NCI-H187 (cell line): ENCODE results near the gene CGB8.
"Not testable (repeated sequence)": the region's sequence is repeated elsewhere in the genome, so short reads cannot be mapped to it uniquely, and the experiment has no call there.

ENCODE experiments used
- DNase-seq, 2 experiments: peaks; one replicate each; lab custom pipeline; 2025; lab: John Stamatoyannopoulos, UW

The CGB8 gene

GRCh38 chr19:49064768-49065611 lies 16.1 kb upstream of the CGB8 start, which contains the start of gene NTF4:
TSS of gene NTF4 (minus strand) at chr19:49064818. CDS start at chr19:49061997, 2,821 bp downstream.
- DNase-seq, result no peak

GRCh38 chr19:49064029-49064629 lies 15.2 kb upstream of the CGB8 start:
- DNase-seq, result no peak

DNA sequence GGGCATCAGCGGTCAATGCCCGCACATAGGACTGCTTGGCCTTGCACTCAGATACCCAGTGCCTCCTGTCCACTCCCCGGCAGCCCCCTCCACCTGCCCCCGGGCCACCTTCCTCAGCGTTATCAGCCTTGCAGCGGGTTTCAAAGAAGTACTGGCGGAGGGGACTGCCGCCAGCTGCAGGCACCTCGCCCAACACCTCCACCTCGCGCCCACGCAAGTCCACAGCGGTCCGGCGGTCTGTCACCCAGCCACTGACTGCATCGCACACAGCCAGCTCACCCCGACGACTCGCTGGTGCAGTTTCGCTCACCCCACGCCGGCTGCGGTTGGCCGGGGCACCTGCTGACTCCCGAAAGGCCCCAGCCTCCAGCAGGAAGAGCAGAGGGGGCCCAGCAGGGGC lies 12.5 kb upstream of the CGB8 start:
- no peak for DNase-seq

- DNase-seq, result no peak
These were observed 12.1 kb upstream of the CGB8 start for GRCh38 chr19:49061000-49061399.

DNA sequence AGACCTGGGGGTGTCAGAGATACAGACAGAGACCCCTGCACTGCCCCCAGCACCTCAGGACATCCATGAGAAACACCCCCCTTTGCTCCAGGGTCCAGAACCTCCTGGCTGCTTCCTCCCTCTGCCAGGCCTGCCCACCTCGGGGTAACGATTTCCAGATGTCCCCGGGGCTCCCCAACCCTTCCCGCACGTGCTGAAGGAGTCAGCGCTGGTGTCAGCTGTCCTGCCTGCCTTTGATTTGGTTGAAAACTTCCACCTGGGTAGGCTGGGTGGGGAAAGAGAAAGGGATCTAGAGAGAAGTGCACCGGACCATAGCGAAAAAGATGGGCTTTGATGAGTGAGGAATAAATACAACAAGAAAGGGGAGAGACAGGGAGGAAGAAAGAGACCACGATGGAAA lies 10.1 kb upstream of the CGB8 start:
- no peak for DNase-seq

DNA sequence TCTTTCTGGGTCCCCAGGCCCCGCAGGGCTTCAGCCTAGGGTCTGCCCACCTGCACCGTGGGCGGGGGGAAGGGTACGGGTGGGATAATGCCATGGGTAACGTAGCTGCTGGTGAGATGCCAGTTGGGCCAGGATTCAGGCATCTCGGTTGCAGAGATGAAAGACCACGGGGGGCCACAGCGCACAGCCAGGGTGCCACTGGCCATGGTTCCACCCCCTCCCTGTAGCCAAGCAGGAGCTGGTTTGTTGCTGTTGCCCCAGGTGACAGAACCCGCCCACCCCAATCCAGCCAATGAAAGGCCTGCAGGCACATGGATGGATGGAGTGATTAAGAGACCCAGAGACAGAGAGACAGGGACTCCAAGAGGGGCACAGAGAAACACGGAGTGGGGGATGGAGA lies 9.7 kb upstream of the CGB8 start:
- DNase-seq, result no peak

GRCh38 chr19:49057636-49058234 lies 8.8 kb upstream of the CGB8 start, which contains the start of gene CGB7:
TSS of gene CGB7 (minus strand) at chr19:49057749. CDS start at chr19:49055375, 2,374 bp downstream.
- no peak for DNase-seq

GRCh38 chr19:49056902-49057596 lies 8.1 kb upstream of the CGB8 start:
- DNase-seq, result not testable (repeated sequence)

DNA sequence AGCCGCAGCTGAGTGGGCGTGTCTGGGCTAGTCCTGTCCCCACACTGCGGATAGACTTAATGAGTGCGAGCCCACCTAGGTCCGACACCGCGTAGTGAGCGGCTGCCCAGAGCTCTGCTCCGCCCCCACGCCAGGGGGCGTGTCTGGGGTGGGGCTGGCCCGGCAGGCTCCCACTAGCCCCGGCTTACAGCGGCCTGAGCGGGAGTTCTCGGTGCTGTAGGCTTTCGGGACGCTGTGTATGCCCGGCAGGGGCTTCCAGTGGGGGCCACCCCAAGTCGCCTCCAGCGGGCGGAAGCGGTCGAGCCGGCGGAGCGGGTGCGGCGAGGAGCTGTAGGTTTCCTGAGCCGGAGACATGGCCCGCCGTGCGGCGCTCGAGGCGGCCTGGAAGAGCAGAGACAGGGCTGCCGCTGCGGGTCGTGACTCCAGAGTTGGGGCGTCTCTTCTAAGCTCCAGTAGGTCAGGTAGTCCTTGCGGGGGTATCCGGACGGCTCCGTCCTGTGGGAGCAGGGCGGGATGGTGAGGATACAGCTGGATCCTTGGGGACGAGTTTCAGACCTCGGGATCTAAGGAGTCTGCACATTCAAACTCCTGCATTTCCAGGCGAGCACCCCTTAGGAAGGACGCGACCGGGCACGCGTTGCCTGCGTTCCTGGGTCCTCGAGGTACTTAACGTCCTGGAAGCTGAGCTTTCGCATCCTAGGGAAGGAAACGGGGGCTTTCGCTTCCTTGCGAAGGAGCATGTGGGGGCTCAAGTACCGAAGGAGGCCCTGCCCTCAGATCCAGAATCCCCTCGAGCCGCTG lies 7.4 kb upstream of the CGB8 start:
- DNase-seq, result peak in 1 of 2 experiments; percentile 27

GRCh38 chr19:49050376-49051033 lies 1.6 kb upstream of the CGB8 start:
- DNase-seq, result not testable (repeated sequence)

GRCh38 chr19:49049834-49050233 lies 923 bp upstream of the CGB8 start:
- not testable (repeated sequence) for DNase-seq

- DNase-seq, result not testable (repeated sequence)
These were observed 5.4 kb downstream of the CGB8 start, which contains the start of gene CGB5 for GRCh38 chr19:49043548-49043947. TSS of gene CGB5 (plus strand) at chr19:49043848. CDS start at chr19:49044210, 362 bp downstream.

GRCh38 chr19:49042666-49043065 lies 6.2 kb downstream of the CGB8 start:
- not testable (repeated sequence) for DNase-seq

- DNase-seq, result no peak
These were observed 6.7 kb downstream of the CGB8 start for GRCh38 chr19:49042177-49042576.

- DNase-seq, result not testable (repeated sequence)
These were observed 9.2 kb downstream of the CGB8 start for GRCh38 chr19:49039736-49040135.

DNA sequence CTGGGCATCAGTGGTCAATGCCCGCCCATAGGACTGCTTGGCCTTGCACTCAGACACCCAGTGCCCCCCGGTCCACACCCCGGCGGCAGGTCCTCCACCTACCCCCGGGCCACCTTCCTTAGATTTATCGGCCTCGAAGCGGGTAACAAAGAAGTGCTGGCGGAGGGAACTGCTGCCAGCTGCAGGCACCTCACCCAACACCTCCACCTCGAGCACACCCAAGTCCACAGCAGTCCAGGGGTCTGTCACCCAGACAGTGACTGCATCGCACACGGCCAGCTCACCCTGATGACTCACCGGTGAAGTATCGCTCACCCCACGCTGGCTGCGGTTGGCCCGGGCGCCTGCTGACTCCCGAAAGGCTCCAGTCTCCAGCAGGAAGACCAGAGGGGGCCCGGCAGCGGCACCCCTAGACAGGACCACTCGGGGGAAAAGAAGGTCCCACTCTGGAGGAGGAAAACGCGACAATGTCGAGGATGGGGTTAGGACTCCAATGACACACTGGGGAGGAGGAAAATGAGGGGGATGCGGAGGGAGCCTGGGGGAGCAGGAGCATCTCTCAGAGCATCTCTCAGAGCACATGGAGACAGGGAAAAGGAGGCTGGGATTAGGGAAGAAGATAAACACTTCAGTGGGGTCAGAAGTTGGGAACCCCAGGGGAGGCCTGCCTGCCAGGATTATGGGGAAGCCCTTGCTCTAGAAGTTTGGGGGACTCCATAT lies 10.2 kb downstream of the CGB8 start:
- DNase-seq, result not testable (repeated sequence)

DNA sequence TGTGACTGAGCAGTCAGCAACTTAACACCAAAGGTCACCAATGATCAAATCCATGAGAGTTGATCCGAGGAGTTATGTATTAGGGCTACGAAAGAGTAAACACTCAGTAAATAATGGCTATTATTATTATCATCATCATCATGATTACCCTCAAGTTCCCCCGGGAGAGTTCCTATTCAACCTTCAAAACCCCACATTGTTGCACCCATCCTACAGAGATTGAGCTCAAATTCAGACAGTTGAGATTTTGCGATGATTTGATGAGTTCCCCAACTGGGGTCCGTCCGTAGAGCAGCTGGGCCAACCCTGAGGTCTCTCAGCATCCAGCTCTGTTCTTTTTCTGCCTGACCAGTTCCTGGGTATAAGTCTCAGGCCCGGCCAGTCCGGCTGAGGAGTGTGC lies 10.8 kb downstream of the CGB8 start:
- DNase-seq, result not testable (repeated sequence)

DNA sequence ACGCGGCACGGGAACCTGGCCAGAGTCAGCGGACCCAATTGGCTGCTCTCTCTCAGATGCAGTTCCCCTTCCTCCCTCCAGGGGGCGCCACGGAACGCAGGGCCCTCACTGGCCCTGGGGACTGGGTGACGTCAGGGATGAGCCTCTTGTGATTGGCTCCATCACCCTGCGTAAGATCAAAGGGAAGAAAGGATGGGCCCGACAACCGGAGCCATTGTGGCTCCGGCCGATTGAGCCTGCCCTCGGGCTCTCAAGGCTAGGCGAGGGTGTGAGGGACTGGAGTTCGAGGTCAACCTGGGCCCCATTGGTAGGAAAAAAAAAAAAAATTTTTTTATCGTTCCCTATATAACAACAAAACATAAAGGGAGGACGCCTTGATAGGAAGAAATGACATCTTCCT lies 12.1 kb downstream of the CGB8 start, which contains the start of gene CGB1:
CGB1 (minus strand) TSS at position 81 of the 400 bp plus-strand sequence. CDS start 184 bp downstream, outside the sequence.
- not testable (repeated sequence) for DNase-seq

DNA sequence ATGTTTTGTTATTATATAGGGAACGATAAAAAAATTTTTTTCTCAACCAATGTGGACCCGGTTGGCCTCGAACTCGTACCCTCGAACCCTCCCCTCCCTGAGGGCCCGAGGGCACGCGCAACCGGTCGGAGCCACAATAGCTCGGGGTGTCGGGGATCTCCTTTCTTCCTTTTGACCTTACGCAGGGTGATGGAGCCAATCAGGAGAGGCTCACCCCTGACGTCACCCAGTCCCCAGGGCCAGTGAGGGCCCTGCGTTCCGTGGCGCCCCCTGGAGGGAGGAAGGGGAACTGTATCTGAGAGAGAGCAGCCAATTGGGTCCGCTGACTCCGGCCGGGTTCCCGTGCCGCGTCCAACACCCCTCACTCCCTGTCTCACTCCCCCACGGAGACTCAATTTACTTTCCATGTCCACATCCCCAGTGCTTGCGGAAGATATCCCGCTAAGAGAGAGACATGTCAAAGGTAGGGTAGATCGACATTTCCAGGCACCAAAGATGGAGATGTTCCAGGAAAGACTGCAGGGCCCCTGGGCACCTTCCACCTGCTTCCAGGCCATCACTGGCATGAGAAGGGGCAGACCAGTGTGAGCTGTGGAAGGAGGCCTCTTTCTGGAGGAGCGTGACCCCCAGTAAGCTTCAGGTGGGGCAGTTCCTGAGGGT lies 17.1 kb downstream of the CGB8 start, which contains the start of gene CGB2:
CGB2 (plus strand) TSS at position 249 of the 660 bp plus-strand sequence; CDS start at position 455, 206 bp downstream.
- not testable (repeated sequence) for DNase-seq
